Neural crest cell (in vitro differentiated cells): Measurements from ENCODE around the gene MCF2L. TPM values are rescaled to one million over a fixed set of nuclear protein-coding genes. Genes with fewer than 3 reads are reported as not detected.

Experiments
- DNase-seq: peaks from one replicate; pipeline ENCODE4 v3.0.0; 2021; ENCODE audit warnings: low read depth, mixed read lengths, low spot score
- H3K27ac Mint-ChIP-seq: one replicate; pipeline ENCODE4 v1.8.0; 2021; ENCODE audit warnings: mild to moderate bottlenecking, mixed read lengths; ENCODE audit not compliant: unreplicated experiment
- H3K27me3 Mint-ChIP-seq: 2 replicates; pipeline ENCODE4 v1.8.0; 2021; ENCODE audit warnings: low read depth, mild to moderate bottlenecking, mixed read lengths
- H3K36me3 Mint-ChIP-seq: 2 replicates; pipeline ENCODE4 v1.8.0; 2021; ENCODE audit warnings: low read depth, mild to moderate bottlenecking, mixed read lengths
- H3K4me1 Mint-ChIP-seq: 2 replicates; pipeline ENCODE4 v1.8.0; 2021; ENCODE audit warnings: mixed read lengths
- H3K4me3 Mint-ChIP-seq: one replicate; pipeline ENCODE4 v1.8.0; 2021; ENCODE audit warnings: mild to moderate bottlenecking, mixed read lengths
- H3K9me3 Mint-ChIP-seq: 2 replicates; pipeline ENCODE4 v1.8.0; 2021; ENCODE audit warnings: mixed read lengths
- total RNA-seq: library from RNA; stranded (reverse); gene quantifications from 2 replicates; pipeline ENCODE4 v1.2.1, GENCODE V29; 2021
- TF ChIP-seq, protein P1 (sequence below): fragments of 200-600 bp; sonication (generic); conservative IDR thresholded peaks from 2 replicates; pipeline ENCODE4 v1.5.0; 2021; ENCODE audit warnings: antibody characterized with exemption, mild to moderate bottlenecking

Gene MCF2L
- total RNA-seq, 1 donor from 2014 or later, result 59.9 TPM

DNA sequence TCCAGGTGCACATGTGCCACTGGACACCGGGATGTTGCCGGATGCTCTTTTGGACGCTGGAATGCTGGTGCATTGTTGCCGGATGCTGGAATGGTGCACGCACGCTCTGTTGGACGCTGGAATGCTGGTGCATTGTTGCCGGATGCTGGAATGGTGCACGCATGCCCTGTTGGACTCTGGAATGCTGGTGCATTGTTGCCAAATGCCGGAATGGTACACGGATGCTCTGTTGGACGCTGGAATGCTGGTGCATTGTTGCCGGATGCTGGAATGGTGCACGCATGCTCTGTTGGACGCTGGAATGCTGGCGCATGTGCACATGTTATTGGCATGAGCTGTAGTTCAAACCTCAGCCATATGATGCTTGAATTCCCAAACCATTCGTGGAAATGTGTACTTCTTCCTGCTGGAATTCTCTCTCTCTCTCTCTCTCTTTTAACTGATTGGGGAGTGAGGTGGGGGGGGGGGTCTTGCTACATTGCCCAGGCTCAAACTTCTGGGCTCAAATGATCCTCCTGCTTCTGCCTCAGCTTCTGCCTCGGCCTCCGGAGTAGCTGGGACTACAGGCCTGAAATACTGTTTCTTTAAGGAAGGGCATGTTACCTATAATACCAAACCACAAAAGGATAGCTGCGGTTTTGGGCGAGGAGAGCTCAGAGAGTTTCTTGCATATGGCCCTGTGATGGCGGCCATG, 1.2 kb upstream of the MCF2L start:
- Mint-ChIP-seq H3K9me3 (peaks cover 10% of the 10 kb centered on the region), H3K27ac (no peak overlapping the region), H3K4me1 (peaks cover 24% of the 10 kb centered on the region), H3K36me3 (peaks cover 12% of the 10 kb centered on the region), H3K4me3 (peak overlapping the region; percentile 87), H3K27me3 (no peaks in the 10 kb centered on the region)
- no peak for DNase-seq
- TF ChIP-seq, protein P1, sequence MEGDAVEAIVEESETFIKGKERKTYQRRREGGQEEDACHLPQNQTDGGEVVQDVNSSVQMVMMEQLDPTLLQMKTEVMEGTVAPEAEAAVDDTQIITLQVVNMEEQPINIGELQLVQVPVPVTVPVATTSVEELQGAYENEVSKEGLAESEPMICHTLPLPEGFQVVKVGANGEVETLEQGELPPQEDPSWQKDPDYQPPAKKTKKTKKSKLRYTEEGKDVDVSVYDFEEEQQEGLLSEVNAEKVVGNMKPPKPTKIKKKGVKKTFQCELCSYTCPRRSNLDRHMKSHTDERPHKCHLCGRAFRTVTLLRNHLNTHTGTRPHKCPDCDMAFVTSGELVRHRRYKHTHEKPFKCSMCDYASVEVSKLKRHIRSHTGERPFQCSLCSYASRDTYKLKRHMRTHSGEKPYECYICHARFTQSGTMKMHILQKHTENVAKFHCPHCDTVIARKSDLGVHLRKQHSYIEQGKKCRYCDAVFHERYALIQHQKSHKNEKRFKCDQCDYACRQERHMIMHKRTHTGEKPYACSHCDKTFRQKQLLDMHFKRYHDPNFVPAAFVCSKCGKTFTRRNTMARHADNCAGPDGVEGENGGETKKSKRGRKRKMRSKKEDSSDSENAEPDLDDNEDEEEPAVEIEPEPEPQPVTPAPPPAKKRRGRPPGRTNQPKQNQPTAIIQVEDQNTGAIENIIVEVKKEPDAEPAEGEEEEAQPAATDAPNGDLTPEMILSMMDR, result no peak

DNA sequence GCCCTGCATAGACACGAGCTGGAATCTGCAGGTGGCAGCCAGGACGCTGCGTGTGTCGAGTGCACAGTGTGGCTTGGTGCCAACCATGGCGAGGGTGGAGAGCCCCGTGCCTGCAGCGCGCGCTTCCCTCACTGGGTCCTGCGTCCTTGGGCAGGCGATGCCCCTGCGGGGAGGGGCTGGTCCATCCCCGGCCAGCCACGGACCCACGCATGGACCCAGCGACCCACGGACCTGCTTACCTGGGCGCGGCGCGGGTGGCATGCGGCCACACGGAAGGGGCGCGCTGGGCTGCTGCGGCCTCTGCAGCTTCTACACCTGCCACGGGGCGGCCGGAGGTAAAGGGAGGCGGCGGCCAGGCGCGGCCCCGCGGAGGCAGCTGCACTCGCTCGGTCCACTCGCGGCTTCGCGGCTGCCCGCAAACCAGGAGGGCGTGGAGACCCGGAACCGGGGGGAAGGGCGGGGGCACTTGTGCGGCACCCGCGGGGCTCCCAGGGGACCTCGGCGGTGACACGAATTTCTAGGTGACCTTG, 569 bp upstream of the MCF2L start:
- DNase-seq, result no peak
- Mint-ChIP-seq H3K36me3 (peaks cover 12% of the 10 kb centered on the region), H3K27me3 (no peaks in the 10 kb centered on the region), H3K9me3 (peaks cover 10% of the 10 kb centered on the region), H3K4me3 (peak overlapping the region; percentile 87), H3K27ac (no peak overlapping the region), H3K4me1 (peaks cover 24% of the 10 kb centered on the region)
- TF ChIP-seq, protein P1, result peak; percentile 44

DNA sequence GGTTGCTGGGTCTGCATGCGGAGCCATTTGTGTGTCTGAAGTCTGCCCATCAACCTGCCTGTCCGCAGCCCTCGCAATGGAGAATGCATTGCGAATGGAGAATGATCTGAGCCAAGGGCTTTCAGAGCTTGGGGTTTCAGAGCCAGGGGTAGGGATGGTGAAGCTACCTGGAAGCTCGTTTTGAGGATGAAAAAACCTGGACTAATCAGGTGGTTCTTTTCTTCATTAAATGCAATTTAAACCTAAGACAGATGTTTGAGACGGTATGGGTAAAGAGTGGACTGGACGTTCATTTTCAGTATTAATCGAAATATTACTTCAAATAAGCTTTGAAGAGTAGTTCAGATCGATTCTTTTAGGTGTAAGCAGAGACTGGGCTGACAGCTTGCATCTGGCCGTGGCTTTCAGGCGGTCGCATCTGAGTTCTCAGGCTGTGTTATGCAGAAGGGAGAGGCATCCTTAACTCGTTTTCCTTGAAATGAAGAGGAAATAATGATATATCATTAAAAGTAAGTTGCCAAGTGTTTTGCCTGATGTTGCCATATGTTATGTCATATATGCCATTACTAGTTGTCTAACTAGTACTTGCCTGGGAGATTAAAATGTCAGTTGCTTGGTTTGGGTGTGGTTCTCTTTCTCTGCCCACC, 801 bp downstream of the MCF2L start:
- Mint-ChIP-seq H3K4me3 (peak overlapping the region; percentile 90), H3K27me3 (no peaks in the 10 kb centered on the region), H3K27ac (no peak overlapping the region), H3K36me3 (peaks cover 14% of the 10 kb centered on the region), H3K4me1 (peaks cover 24% of the 10 kb centered on the region), H3K9me3 (peaks cover 10% of the 10 kb centered on the region)
- TF ChIP-seq, protein P1, result no peak
- DNase-seq, result no peak

DNA sequence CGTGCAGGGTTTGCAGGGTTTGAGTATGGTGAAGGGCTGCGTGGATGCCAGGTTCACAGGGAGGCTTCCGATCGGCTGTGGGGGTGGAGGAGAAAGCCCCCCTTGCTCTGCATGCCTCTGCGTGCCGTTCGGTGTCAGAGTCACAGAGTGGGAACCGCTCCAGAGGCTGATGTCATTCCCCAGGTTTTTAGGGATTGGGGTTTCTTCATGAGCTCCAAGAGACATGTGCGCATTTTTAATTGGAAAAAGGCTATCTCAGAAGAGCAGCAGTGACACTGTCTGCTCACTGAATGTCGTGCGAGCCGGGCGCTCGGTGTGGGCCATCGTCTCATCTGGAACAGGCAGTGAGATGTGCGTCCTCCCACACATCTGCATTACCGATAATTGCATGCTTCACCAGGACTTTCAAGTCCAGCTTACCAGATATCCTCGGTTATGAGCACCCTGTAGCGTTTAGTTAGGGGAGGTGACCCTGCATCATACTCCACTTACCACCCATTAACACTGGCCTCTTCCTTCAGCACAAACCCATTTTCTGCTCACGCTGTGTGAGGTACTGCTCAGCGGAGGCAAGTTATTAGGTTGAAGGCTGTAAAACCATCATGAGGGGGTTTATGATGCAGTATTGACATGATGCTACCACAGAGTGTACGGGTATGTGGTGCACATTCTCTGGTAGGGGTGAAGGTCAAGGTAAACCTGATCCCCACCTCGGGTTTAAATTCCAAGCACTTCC, 1.7 kb downstream of the MCF2L start:
- H3K9me3 Mint-ChIP-seq, result peaks cover 10% of the 10 kb centered on the region
- peak overlapping the region; percentile 90 for H3K4me3 Mint-ChIP-seq
- peaks cover 14% of the 10 kb centered on the region for H3K36me3 Mint-ChIP-seq
- no peak for DNase-seq
- no peaks in the 10 kb centered on the region for H3K27me3 Mint-ChIP-seq
- H3K27ac Mint-ChIP-seq, result peak overlapping the region; percentile 19
- TF ChIP-seq, protein P1, result no peak
- H3K4me1 Mint-ChIP-seq, result peaks cover 24% of the 10 kb centered on the region

DNA sequence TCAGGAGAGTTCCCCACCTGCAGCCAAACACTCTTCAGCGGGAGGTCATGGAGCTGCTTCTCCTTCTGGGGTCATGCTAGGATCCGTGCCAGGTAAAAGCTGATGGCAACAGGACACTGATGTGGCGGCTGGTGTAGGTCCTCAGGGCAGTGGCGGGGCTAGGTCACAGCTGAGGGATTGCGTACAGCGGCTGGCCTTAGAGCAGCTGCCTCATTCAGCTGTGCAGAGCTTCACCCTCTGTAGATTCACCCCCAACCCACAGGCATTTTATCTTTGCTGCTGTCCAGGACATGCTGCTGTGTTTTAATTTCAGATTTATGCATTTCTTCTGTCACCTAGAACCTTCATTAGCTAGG, 2.3 kb downstream of the MCF2L start:
- Mint-ChIP-seq H3K4me1 (peaks cover 26% of the 10 kb centered on the region), H3K27me3 (no peaks in the 10 kb centered on the region), H3K9me3 (peaks cover 10% of the 10 kb centered on the region), H3K4me3 (peak overlapping the region; percentile 56), H3K36me3 (peaks cover 14% of the 10 kb centered on the region), H3K27ac (no peak overlapping the region)
- TF ChIP-seq, protein P1, result no peak
- DNase-seq, result no peak
